ENCODE results near the gene EYA2. TPM values are rescaled to one million over a fixed set of nuclear protein-coding genes. Genes with fewer than 3 reads are reported as not detected.
A peak's percentile ranks its signal among the peaks of the same experiment; 100 is the strongest.

EYA2 gene
- total and polyA plus RNA-seq, 8 donors = 0.51 to 3.2 (median 1.4) TPM

GRCh38 chr20:46963196-46963529, 68.5 kb downstream of the EYA2 start:
- intact Hi-C loops (cut with DNase I) = no loop called here
- H3K36me3 ChIP-seq = no peaks in the 10 kb centered on the region
- ATAC-seq (no peak), DNase-seq (no peak), FAIRE-seq (no peak)
- no peaks in the 10 kb centered on the region for H3K9me3 ChIP-seq
- H3K4me1 ChIP-seq = no peaks in the 10 kb centered on the region
- TF ChIP-seq CTCF (IDR thresholded peaks at IDR 0.05) = no peak
- H3K27ac ChIP-seq = no peak overlapping the region
- 37 to 38% methylated on average over 3 of the region's 3 CpGs for WGBS, 2 donors
- no peak overlapping the region for H3K4me3 ChIP-seq
- no peaks in the 10 kb centered on the region for H3K27me3 ChIP-seq

DNA sequence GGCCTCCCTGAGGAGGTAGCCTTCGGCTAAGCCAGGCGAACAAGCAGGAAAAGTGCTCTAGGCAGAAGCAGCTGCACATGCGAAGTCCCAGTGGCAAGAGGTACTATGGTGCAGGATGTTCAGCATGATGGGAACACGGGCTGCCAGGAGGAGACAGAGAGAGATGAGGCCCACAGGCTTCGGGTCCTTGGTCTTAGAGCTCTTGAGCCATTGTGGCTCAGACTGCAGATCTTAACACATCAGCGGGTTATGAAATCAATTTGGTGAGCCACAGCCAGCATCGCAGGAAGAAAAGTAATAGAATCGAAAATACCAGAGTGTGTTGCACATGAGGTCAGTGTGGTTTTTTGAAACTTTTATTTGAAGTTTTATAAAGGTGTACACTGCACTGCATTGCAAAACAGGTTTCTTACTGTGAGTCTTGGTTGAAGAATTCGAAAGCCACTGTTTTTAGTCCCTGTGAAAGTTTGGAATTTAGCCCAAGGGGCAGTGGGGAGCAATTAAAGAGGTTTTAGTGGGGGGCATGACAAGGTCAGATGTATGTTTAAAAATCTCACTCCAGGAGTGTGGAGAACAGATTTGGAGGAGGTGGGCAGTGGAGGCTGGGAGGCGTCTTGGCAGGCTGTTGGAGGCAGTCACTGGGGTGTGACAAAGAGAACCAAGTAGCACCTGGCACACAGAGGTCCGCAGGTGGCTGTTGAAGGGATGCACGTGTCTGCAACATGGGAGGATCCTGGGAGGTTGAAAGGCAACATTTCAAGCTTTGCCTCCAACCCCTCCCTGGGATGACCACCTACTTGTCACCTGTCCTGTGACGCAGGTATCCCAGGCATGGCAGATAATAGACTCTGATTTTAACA, 69.3 kb downstream of the EYA2 start:
- ATAC-seq (peak in 1 of 4 donors; percentile 30), FAIRE-seq (no peak), DNase-seq (no peak)
- no peaks in the 10 kb centered on the region for H3K4me1 ChIP-seq
- no peaks in the 10 kb centered on the region for H3K36me3 ChIP-seq
- no peak overlapping the region for H3K27ac ChIP-seq
- 69 to 74% methylated on average over 13 of the region's 13 CpGs for WGBS, 2 donors
- intact Hi-C loops (cut with DNase I) = no loop called here
- H3K9me3 ChIP-seq = no peaks in the 10 kb centered on the region
- H3K27me3 ChIP-seq = no peaks in the 10 kb centered on the region
- TF ChIP-seq CTCF (IDR thresholded peaks at IDR 0.05) = no peak
- H3K4me3 ChIP-seq = no peak overlapping the region

DNA sequence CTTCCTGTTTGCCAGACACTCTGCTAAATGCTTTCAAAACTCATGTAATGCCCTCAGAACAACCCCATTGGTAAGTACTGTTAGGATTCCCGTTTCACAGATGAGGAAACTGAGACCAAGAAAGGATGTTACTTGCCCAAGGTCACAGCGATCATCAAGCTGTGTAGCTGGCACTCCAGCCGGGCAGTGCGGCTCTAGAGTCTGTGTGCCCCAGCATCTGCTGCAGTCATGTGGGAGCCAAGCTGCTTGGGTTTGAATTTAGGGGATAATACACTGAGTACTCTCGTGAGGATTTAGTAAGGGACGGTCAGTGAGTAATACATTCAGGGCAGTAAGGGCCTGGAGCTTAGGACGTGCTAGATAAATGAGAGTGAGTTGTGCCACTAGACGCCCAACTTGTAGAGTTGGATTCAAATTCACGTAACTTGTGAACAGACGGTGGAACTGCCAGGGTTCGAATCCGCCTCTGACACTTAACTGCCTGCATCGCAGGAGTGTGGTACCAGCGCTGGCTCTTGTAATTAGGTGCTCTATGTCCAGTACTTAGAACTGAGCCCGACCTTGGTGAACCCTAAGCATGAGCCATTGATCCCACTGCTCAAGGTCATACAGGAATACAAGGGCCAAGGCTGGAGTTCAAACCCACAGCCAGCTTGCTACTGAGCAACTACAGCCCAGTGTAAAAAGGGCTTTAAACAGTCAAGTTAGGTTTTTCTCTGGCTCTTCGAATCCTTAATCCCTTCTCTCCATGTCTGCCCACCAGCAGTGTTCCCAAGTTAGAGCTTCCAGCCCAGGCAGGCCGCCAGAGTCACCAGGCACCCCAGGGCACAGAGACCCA, 70.2 kb downstream of the EYA2 start:
- H3K4me1 ChIP-seq = no peaks in the 10 kb centered on the region
- no peak overlapping the region for H3K27ac ChIP-seq
- FAIRE-seq (no peak), ATAC-seq (no peak), DNase-seq (no peak)
- 82 to 84% methylated on average over 17 of the region's 17 CpGs for WGBS, 2 donors
- H3K27me3 ChIP-seq = no peaks in the 10 kb centered on the region
- no peak for TF ChIP-seq CTCF (IDR thresholded peaks at IDR 0.05)
- intact Hi-C loops (cut with DNase I) = no loop called here
- H3K36me3 ChIP-seq = no peaks in the 10 kb centered on the region
- no peaks in the 10 kb centered on the region for H3K9me3 ChIP-seq
- H3K4me3 ChIP-seq = no peak overlapping the region

- Histone ChIP-seq H3K27ac (no peak overlapping the region), H3K4me3 (no peak overlapping the region), H3K36me3 (no peaks in the 10 kb centered on the region), H3K27me3 (no peaks in the 10 kb centered on the region), H3K9me3 (no peaks in the 10 kb centered on the region), H3K4me1 (no peaks in the 10 kb centered on the region)
- DNase-seq (no peak), FAIRE-seq (no peak), ATAC-seq (peak in 1 of 4 donors; percentile 46)
- no peak for TF ChIP-seq CTCF (IDR thresholded peaks at IDR 0.05)
- WGBS, 2 donors = 51 to 70% methylated on average over 14 of the region's 14 CpGs
- intact Hi-C loops (cut with DNase I) = no loop called here
These were observed 70.8 kb downstream of the EYA2 start for GRCh38 chr20:46965477-46965876.

All from pancreas (tissue), 10 donors.